HG03521 (cell line): ENCODE measurements around the gene TTC39C.
"Not testable (repeated sequence)": the region's sequence is repeated elsewhere in the genome, so short reads cannot be mapped to it uniquely, and the experiment has no call there.

Source experiments
- ATAC-seq: cut with Tn5 transposase; IDR thresholded peaks from one replicate; pipeline ENCODE4 v1.9.1; 2021; ENCODE audit warnings: mild to moderate bottlenecking, moderate library complexity; ENCODE audit not compliant: unreplicated experiment

Gene TTC39C

DNA sequence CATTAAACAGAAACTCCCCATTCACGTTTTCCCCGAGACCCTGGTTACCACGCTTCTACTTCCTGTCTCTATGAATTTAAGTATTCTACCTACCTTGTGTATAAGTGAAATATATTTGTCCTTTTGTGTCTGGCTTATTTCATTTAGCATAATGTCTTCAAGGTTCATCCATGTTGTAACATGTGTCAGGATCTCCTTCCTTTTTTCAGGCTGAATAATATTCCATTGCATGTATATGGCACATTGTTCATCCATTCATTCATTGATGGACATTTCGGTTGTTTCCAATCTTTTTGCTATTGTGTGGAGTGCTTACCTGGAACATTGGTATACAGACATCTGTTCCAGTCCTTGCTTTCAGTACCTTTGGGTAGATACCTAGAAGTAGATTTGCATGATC, 106.1 kb downstream of the TTC39C start:
- ATAC-seq, result no peak

DNA sequence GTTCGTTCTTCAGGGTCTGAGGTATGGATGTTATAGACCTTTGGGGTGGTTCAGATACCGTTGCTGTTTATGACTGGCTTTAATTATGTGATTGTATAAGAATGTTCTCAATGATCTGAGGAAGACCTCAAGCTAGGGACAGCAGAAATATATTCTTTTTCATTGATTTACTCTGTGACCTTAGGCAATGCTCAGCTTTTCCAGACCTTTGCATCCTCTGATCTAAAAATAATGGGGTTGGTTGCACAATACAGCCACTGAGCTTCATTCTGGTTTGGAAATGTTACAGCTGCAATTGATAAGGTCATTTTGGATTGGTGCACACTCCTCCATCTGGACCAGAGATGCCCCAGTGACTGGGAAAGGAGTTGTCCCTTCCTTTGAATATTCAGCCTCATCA, 107.1 kb downstream of the TTC39C start:
- ATAC-seq, result no peak

DNA sequence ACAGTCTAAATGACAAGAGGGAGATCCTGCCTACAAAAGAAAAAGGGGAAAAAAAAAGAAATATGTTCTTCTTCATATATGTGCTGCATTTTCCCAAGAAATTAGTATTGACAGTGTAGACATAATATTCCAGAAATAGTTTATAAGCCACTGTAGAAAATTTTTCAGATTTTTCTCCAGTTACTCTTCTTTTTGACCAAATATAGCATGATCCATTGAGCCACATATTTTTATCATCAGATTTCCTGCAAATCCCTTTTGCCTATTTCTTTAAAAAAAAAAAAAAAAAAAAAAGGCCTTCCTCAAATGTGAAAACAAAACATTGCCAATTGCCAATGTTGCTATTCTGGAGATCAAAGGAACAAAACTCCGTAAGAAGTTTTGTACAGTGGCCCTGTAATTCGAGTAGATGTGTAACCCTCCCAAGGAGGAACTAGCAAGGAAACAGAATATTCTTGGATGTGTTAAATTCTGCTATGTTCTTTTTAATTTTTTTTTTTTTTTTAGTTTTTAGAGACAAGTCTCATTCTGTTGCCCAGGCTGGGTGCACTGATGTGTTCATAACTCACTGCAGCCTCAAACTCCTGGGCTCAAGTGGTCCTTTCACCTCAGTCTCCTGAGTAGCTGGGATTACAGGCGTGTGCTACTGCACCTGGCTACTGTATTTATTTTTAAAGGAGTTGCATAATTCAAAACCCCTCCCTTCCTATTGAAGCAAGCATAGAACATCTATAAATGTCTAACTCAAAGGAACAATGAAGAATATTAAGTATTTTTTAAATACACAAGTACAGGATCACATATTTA, 111.8 kb downstream of the TTC39C start:
- no peak for ATAC-seq

DNA sequence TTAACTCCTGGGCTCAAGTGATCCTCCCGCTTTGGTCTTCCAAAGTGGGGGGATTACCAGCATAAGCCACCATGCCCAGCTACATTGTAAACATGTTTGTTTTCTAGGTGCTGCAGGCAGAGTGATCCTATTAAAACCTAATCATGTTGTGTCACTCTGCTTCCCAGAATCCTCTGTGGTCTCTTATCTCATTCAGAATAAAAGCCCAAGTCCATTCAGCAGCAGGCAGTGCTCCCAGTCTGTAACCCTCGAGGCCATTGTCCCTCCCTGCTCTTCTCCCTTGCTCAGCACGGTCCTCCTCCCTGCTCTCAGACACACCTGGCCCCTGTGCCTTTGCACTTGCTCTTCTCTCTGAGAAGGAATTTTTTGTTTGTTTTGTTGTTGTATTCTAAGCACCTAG, 113.2 kb downstream of the TTC39C start:
- ATAC-seq, result no peak

DNA sequence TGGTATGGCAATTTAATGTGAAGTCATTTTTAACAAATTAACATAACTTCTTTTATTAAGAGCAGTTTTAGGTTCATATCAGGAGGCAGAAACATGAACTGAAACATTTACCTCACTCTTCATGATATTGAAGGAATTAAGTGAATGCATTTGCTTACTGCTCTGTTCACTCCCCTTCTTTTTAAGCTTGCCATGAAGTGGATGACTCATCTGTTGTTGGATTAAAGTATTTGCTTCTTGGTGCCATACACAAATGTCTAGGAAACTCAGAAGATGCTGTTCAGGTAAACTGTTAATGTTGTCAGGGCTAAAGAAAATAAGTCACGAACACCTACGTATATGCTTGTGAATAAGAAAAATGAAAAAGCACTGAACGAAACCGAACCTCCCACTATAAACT, 114.1 kb downstream of the TTC39C start:
- ATAC-seq, result no peak

DNA sequence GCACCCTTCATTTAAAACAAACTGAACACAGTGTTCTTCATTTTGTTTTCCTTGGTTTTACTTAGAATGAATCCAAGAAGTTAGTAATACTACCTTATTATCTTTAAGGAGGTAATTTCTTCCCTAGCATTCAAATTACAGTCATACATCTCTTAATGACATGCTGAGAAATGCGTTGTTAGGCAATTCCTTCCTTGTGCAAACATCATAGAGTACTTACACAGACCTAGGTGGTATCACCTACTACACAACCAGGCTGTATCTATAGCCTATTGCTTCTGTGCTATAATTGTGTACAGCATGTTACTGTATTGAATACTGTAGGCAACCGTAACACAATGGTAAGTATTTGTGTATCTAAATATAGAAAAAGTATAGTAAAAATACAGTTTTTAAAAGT, 115.9 kb downstream of the TTC39C start:
- ATAC-seq, result no peak

DNA sequence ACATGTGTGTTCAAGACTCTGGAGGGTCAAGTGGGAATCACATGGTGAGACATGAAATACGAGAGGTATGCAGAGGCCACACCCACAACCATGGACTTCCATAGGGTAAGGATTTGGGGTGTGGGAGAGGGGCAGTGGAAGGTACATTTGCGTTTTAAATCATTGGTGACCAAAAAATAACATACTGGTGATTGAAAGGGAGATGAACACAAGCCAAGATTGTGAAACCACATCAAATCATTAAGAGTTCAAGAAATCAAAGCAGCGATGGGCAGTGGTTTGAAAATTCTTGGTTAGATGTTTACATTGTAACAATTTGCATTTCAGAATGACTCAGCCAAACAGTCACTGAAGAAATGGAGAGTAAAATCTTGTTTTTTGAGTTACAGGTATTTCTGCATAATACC, 122.4 kb downstream of the TTC39C start:
- no peak for ATAC-seq

DNA sequence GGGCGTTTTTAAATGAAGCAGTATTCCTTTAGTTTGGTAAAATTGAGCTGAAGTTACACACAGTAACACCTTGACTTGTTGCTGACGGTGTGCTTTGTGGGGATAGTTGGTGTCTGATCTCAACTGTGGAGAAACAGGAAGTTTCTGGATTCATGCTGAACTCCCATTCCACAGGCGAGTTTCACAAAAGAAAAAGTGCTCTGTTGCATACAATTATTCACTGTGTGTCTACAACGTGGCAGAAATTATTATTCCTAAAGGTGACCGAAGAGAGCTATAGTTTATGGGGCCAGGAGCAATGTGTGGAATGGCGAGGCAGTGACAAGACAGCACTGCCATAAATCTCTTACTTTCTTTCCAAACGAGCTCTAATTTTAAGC, 123.8 kb downstream of the TTC39C start:
- ATAC-seq, result no peak

DNA sequence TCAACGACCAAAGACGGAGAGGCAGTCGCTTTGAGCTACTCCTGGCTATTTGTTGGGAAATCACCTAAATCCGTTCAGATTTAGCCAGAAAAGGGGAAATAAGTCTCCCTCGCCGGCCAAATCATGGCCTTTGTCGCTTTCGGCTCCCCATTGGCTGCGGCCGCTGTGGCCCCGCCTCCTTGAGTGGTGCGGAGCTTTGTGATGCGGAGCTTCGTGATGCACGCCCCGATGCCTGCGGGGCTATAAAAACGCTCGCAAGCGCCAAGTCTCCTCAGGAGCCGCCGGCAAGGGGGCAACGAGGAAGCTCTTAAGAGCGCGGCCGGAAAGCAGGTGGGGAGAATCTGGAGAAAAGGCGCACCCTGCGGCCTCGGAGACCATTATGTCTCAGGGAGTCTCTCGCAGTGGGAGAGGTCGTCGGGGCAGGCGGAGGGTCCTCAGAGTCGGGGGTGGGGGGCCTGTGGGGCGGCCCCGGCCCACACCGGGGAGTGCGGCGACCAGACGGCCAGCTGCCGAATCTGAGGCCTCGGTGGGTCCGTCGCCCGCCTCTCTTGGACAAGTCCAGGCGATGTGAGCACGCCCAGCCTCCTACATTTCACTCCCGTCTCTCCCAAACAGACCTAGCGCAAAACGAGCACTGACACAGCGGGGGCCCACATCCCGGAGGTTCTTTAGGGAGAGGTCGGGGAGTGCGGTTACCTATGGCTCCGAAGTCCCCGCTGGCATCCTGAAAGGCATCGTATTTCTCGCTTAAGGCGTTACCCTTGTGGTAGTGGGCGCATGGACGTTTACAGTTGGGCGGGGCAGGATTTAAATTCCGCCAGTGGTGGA, 124.4 kb downstream of the TTC39C start, which contains the start of gene CABYR:
TSS of gene CABYR (plus strand) at position 274 of the 828 bp plus-strand sequence. CDS start 4,053 bp downstream, outside the sequence.
- peak; percentile 90 for ATAC-seq

DNA sequence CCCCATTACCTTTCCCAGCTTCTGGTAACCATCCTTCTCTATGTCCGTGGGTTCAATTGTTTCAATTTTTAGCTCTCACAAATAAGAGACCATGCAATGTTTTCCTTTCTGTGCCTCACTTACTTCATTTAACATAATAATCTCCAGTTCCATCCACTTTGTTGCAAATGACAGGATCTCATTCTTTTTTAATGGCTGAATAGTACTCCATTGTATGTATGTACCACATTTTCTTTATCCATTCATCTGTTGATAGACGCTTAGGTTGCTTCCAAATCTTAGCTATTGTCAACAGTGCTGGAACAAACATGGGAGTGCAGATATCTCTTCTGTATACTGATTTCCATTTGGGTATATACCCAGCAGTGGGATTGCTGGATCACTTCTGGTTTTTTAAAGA, 126.1 kb downstream of the TTC39C start:
- no peak for ATAC-seq

DNA sequence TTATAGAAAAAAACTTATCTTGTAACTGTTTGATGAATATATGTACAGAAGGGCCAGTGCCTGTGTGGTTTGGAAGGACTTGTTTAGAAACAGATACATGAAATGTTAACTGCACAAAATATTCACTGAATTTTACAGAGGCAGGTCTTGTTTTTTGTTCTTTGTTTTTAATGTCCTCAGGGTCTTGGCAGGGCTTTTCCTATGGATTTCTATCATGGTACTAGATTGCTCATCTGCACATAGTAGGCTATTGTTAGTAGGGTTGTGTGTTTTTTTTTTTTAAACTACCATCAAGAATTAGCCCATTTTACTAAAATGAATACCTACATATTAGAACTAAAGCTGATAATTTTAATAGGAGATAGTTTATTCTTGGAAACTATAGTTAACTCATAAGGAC, 127.8 kb downstream of the TTC39C start:
- ATAC-seq, result no peak

DNA sequence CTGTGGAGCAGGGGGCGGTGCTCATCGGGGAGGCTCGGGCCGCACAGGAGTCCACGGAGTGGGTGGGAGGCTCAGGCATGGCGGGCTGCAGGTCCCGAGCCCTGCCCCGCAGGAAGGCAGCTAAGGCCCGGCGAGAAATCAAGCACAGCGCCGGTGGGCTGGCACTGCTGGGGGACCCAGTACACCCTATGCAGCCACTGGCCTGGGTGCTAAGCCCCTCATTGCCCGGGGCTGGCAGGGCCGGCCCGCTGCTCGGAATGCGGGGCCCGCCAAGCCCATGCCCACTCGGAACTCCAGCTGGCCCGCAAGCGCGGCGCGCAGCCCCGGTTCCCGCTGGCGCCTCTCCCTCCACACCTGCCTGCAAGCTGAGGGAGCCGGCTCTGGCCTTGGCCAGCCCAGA, 135.0 kb downstream of the TTC39C start:
- not testable (repeated sequence) for ATAC-seq

DNA sequence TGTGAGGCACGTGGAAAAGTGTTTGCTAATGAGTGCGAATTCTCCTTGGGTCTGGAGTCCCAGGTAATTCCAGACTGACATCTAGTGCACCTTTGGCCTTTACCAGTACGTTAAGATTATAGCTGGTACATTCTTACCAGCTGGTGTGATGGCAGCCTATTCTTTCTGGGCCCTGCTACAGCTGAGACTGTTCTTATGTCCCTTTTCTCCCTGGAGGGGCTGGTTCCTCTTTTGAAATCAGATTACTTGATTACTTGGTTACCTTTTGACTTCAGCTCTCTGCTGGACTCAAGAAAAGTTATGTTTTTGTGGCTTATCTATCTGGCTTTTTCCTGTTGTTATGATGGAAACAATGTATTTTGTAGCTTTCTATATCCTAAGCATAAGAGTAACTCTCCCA, 138.8 kb downstream of the TTC39C start:
- ATAC-seq, result no peak

DNA sequence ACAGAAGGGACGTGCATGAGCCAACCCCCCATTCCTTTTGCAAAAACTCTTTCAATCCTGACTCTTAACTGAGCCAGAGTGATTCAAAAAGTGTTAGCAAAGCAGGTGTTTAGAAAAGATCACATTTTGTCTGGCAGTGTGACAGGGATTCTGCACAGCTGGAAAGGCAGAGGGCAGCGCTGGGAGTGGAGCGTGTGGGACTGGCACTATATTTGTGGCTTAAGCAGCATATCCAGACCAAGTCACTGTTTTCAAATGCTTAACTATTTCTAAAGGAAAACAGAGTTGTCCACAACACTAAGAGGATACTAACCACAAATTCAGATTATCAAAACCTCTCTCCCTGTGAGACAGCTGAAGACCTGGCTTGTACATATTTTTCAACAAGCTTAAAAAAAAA, 143.3 kb downstream of the TTC39C start:
- ATAC-seq, result no peak

DNA sequence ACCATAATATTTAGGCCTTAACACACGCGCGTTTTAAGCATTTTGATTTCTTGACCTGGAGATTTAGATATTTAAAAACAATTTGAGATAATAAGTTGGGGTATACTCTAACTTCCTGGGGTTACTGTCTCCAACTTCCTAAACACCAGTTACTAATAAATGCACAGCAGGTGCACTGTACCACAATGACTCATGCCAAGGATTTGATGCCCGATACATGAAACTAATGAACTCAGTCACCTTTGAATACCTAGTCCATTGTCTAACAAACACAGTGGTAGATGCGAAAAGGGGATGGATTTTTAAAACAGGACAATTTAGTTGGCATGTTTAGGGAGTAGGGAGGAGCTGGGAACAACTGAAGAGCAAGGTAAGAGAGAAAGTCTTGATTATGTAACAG, 145.5 kb downstream of the TTC39C start:
- ATAC-seq, result no peak

DNA sequence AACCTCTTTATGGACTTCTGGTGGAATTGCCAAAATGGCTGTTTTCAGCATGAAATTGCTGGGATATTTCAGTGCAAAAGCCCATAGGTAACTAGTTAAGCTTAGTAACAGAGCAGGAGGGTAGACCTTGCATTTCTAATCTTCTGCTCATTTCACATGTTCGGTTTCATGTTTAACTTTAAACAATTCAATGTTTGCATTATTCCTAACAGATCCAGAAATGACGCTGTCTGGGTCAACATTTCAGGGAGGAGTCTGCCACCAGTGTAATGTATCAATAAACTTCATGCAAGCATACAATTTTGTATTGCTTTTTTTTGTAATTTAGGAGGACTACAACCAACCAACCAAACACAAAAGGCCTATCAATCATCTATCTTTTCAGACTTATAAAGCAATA, 146.8 kb downstream of the TTC39C start:
- ATAC-seq, result no peak

DNA sequence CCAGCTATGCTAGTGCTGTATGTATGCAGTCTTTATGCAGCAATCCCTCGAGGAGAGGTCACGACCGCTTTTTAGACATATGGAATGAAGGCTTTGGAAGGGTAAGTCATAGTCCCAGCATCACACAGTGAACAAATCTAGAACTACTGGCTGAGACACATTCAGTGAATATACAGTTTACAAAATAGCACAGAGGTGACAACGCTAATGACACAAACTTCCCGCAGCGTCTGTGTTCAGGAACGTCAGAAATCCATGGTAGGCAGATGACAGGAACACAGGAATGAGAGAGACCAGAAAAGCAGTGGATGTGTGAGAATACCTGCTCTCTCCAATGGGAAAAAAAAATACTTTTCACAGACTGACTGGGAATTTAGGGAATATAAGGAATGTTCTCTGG, 153.9 kb downstream of the TTC39C start:
- ATAC-seq, result no peak

DNA sequence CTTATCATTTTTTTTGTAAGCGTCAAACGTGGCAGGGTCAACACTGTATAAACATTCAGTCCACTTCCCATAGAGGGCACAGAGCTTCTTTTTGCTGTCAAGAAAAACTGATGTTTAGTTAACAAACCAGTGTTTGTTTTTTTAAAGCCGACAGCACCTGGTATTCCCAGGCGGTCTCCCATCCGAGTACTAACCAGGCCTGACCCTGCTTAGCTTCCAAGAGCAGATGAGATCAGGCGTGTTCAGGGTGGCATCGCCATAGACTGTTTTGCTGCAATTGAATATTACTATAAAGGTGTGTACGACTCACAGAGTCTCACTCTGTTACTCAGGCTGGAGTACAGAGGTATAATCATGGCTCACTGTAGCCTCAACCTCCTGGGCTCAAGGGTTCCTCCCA, 155.8 kb downstream of the TTC39C start:
- no peak for ATAC-seq

DNA sequence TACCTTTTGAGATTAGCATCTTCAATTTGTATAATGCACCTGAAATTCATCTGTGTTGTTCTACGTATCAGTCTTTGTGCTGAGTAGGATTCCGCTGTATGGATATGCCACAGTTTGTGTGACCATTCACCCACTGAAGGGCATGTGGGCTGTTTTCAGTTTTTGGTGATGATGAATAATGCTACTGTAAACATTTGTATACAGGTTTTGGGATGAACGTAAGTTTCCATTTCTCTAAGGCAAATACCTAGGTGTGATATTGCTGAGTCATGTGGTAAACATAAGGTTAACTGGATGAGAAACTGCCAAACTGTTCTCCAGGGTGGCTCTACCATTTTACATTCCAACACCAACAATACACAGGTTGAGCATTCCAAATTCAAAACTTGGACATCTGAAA, 159.4 kb downstream of the TTC39C start:
- no peak for ATAC-seq

DNA sequence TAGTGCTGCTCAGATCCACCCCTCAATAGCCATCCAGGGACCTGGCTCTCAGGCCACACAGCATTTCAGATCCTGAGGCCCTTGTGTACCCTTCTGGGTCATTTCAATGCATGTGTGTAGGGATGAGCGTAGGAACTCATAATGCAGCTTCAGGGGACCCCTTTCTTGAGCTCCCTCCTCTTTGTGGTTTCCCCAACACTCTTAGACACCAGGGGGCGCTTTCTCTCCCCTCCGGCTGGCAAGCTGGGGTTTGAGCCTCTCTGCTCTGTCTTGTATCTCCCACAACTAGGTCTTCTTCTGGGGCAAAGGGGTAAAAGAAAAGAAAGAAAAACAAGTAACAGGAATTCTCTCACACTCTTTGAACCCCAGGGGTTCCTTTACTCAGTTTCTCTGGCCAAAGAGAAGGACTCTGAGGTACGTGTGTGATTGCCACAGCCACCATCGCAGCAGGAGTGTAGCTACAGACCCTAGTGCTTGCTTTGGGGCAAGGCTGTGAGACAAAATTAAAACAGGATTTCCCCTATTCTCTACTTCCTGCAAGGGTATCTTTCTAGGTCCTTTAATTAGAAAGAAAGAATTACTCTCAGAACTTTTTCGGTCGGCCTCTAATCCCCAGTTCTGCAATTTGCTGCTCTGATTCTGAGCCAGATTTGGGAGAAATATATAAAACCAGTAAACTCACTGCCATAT, 162.3 kb downstream of the TTC39C start:
- ATAC-seq, result peak; percentile 80

DNA sequence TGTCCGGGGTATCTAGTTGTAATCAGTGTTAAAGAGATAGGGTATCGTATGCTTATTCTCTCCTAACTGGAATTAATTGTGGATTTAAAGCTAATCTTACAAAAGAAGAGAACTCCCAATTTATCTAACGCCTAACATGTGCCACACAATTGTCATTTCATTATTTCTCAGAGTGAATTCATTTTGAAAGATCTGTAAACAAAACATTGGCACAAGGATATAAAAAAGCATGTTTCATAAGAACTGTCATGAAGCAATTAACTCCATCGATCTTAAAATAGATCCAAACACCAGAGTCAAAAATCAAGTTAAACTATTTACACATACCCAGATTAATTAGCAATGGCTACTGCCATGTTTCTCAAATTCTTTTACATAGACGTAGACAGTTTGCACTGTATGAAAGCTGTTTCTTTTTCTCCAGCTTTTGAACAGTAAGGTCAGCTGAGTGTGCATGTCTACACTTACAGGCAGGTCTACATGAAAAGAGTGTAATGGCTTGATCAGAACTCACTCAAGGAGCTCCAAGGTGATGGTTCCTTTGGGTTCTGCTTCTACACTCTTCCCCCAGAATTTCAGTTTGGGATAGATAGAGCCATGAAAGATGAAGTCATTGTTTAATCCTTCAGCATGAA, 163.1 kb downstream of the TTC39C start:
- ATAC-seq, result no peak
